HG02610 (cell line): ENCODE results near the gene SNAI3.

Source experiments
- ATAC-seq: cut with Tn5 transposase; IDR thresholded peaks from one replicate; pipeline ENCODE4 v1.9.1; 2021; ENCODE audit warnings: mild to moderate bottlenecking, moderate library complexity; ENCODE audit not compliant: unreplicated experiment

Gene SNAI3

GRCh38 chr16:88638323-88639230, 47.7 kb downstream of the SNAI3 start, which contains the start of gene IL17C:
IL17C (plus strand) TSS chr16:88638572; CDS start chr16:88638642, 70 bp downstream.
- no peak for ATAC-seq

- no peak for ATAC-seq
Observed at GRCh38 chr16:88636488-88637265, 49.6 kb downstream of the SNAI3 start.

GRCh38 chr16:88635671-88636319, 50.5 kb downstream of the SNAI3 start:
- ATAC-seq = no peak

GRCh38 chr16:88634994-88635670, 51.2 kb downstream of the SNAI3 start:
- no peak for ATAC-seq

- ATAC-seq = peak; percentile 31
Observed at GRCh38 chr16:88634141-88634993, 51.9 kb downstream of the SNAI3 start.

GRCh38 chr16:88633684-88634140, 52.6 kb downstream of the SNAI3 start:
- peak; percentile 30 for ATAC-seq

- ATAC-seq = no peak
Observed at GRCh38 chr16:88632587-88632930, 53.7 kb downstream of the SNAI3 start.

- no peak for ATAC-seq
Observed at GRCh38 chr16:88631920-88632586, 54.3 kb downstream of the SNAI3 start.

- ATAC-seq = no peak
Observed at GRCh38 chr16:88631384-88631783, 54.9 kb downstream of the SNAI3 start.

GRCh38 chr16:88630941-88631340, 55.4 kb downstream of the SNAI3 start:
- ATAC-seq = no peak

- no peak for ATAC-seq
Observed at GRCh38 chr16:88630433-88630832, 55.9 kb downstream of the SNAI3 start.

GRCh38 chr16:88629835-88630234, 56.5 kb downstream of the SNAI3 start:
- no peak for ATAC-seq

GRCh38 chr16:88628512-88628974, 57.8 kb downstream of the SNAI3 start:
- no peak for ATAC-seq
